ENCODE measurements around the gene STARD10. TPM values are rescaled to one million over a fixed set of nuclear protein-coding genes. Genes with fewer than 3 reads are reported as not detected.

STARD10 gene
- total and polyA plus RNA-seq, 3 donors from 2014 or later = 130 to 379 (median 202) TPM

GRCh38 chr11:72826942-72827480 is 33.2 kb upstream of the STARD10 start:
- DNase-seq = no peak
- intact Hi-C loops (cut with DNase I; ENCODE audit: low total_unique reads) = no loop called here
- Histone ChIP-seq H3K4me1 (peaks cover 10% of the 10 kb centered on the region), H3K27me3 (no peaks in the 10 kb centered on the region), H3K4me3 (no peak overlapping the region), H3K36me3 (ENCODE audit: low read depth, missing control alignments) (no peaks in the 10 kb centered on the region), H3K9me3 (no peaks in the 10 kb centered on the region), H3K27ac (no peak overlapping the region)
- 93 to 96% methylated on average over 8 of the region's 8 CpGs for WGBS, 2 donors
- no peak for TF ChIP-seq POLR2A (IDR thresholded peaks at IDR 0.05)
- no peak for TF ChIP-seq CTCF (IDR thresholded peaks at IDR 0.05)

- no peak overlapping the region for H3K4me3 ChIP-seq
- no peaks in the 10 kb centered on the region for H3K27me3 ChIP-seq
- no peak for DNase-seq
- H3K9me3 ChIP-seq = no peaks in the 10 kb centered on the region
- no peaks in the 10 kb centered on the region for H3K36me3 ChIP-seq (ENCODE audit: low read depth, missing control alignments)
- no peak overlapping the region for H3K27ac ChIP-seq
- H3K4me1 ChIP-seq = peaks cover 7% of the 10 kb centered on the region
- WGBS, 2 donors = 92 to 93% methylated on average over 11 to 15 of the region's 15 CpGs
- TF ChIP-seq CTCF (IDR thresholded peaks at IDR 0.05) = no peak
- no peak for TF ChIP-seq POLR2A (IDR thresholded peaks at IDR 0.05)
- intact Hi-C loops (cut with DNase I; ENCODE audit: low total_unique reads) = no loop called here
These were observed 32.5 kb upstream of the STARD10 start for GRCh38 chr11:72826191-72826941.

- no peak for DNase-seq
- no peaks in the 10 kb centered on the region for H3K36me3 ChIP-seq (ENCODE audit: low read depth, missing control alignments)
- H3K9me3 ChIP-seq = no peaks in the 10 kb centered on the region
- H3K27ac ChIP-seq = no peak overlapping the region
- WGBS, 2 donors = 72 to 80% methylated on average over 2 to 4 of the region's 4 CpGs
- intact Hi-C loops (cut with DNase I; ENCODE audit: low total_unique reads) = no loop called here
- H3K4me1 ChIP-seq = peaks cover 12% of the 10 kb centered on the region
- no peak overlapping the region for H3K4me3 ChIP-seq
- TF ChIP-seq POLR2A (IDR thresholded peaks at IDR 0.05) = no peak
- H3K27me3 ChIP-seq = no peaks in the 10 kb centered on the region
These were observed 31.8 kb upstream of the STARD10 start for GRCh38 chr11:72825661-72826060.

GRCh38 chr11:72824811-72825505 is 31.1 kb upstream of the STARD10 start:
- WGBS, 2 donors = 79 to 81% methylated on average over 14 to 15 of the region's 15 CpGs
- H3K4me1 ChIP-seq = peaks cover 12% of the 10 kb centered on the region
- H3K9me3 ChIP-seq = no peaks in the 10 kb centered on the region
- H3K27ac ChIP-seq = no peak overlapping the region
- H3K36me3 ChIP-seq (ENCODE audit: low read depth, missing control alignments) = no peaks in the 10 kb centered on the region
- intact Hi-C loops (cut with DNase I; ENCODE audit: low total_unique reads) = no loop called here
- DNase-seq = no peak
- TF ChIP-seq CTCF (IDR thresholded peaks at IDR 0.05) (no peak), POLR2A (IDR thresholded peaks at IDR 0.05) (no peak)
- no peak overlapping the region for H3K4me3 ChIP-seq
- no peaks in the 10 kb centered on the region for H3K27me3 ChIP-seq

GRCh38 chr11:72824020-72824419 is 30.2 kb upstream of the STARD10 start:
- WGBS, 2 donors = 91 to 93% methylated on average over 6 to 7 of the region's 7 CpGs
- Histone ChIP-seq H3K4me1 (peaks cover 12% of the 10 kb centered on the region), H3K27ac (no peak overlapping the region), H3K36me3 (ENCODE audit: low read depth, missing control alignments) (no peaks in the 10 kb centered on the region), H3K27me3 (no peaks in the 10 kb centered on the region), H3K4me3 (no peak overlapping the region), H3K9me3 (no peaks in the 10 kb centered on the region)
- DNase-seq = no peak
- intact Hi-C loops (cut with DNase I; ENCODE audit: low total_unique reads) = no loop called here
- TF ChIP-seq POLR2A (IDR thresholded peaks at IDR 0.05) (no peak), CTCF (IDR thresholded peaks at IDR 0.05) (no peak)

All from testis (tissue), 3 donors.